Stimulated activated CD4-positive, alpha-beta T cell treated with anti-CD3 and anti-CD28 coated beads, TNF-alpha, amount 100 ng/mL, for 1 hour (primary cell): ENCODE data around the gene RUNX2.

ENCODE experiments used
- DNase-seq, 3 donors: peaks; one replicate each; pipeline ENCODE4 v3.0.0-alpha.2; 2020; ENCODE audit warnings: low read depth in 3 of 3, low spot score in 1 of 3

RUNX2 gene

GRCh38 chr6:45576648-45577624, 248.8 kb downstream of the RUNX2 start:
- DNase-seq: no peak

GRCh38 chr6:45577836-45578504, 249.8 kb downstream of the RUNX2 start:
- no peak for DNase-seq

GRCh38 chr6:45584127-45584526, 256.0 kb downstream of the RUNX2 start:
- no peak for DNase-seq

GRCh38 chr6:45586216-45587171, 258.4 kb downstream of the RUNX2 start:
- peak in 2 of 3 donors; percentile 29 to 39 for DNase-seq

- DNase-seq: no peak
Observed at GRCh38 chr6:45587229-45588060, 259.3 kb downstream of the RUNX2 start.

- no peak for DNase-seq
Observed at GRCh38 chr6:45589367-45589766, 261.2 kb downstream of the RUNX2 start.

GRCh38 chr6:45590226-45590625, 262.1 kb downstream of the RUNX2 start:
- DNase-seq: no peak

- DNase-seq: no peak
Observed at GRCh38 chr6:45590696-45591184, 262.6 kb downstream of the RUNX2 start.

GRCh38 chr6:45591306-45591705, 263.2 kb downstream of the RUNX2 start:
- DNase-seq: no peak

GRCh38 chr6:45591890-45592289, 263.8 kb downstream of the RUNX2 start:
- DNase-seq: no peak

- DNase-seq: no peak
Observed at GRCh38 chr6:45592991-45593390, 264.9 kb downstream of the RUNX2 start.

GRCh38 chr6:45595010-45595851, 267.1 kb downstream of the RUNX2 start:
- DNase-seq: no peak

GRCh38 chr6:45597424-45597823, 269.3 kb downstream of the RUNX2 start:
- no peak for DNase-seq

GRCh38 chr6:45599053-45599452, 270.9 kb downstream of the RUNX2 start:
- no peak for DNase-seq

GRCh38 chr6:45605971-45606370, 277.8 kb downstream of the RUNX2 start:
- DNase-seq: no peak

- DNase-seq: no peak
Observed at GRCh38 chr6:45606831-45607400, 278.8 kb downstream of the RUNX2 start.

GRCh38 chr6:45607798-45608197, 279.7 kb downstream of the RUNX2 start:
- no peak for DNase-seq

GRCh38 chr6:45608252-45608913, 280.3 kb downstream of the RUNX2 start:
- DNase-seq: no peak
